H9 (cell line): ENCODE results near the gene GPR157. TPM values are rescaled to one million over a fixed set of nuclear protein-coding genes. Genes with fewer than 3 reads are reported as not detected.

ENCODE experiments used
- DNase-seq: peaks from one replicate; pipeline ENCODE4 v3.0.0-alpha.2; 2017
- H2AFZ ChIP-seq: one replicate; pipeline ENCODE4 v1.6.1; 2013; ENCODE audit warnings: mild to moderate bottlenecking, low read length, control low read depth, moderate library complexity
- H2AK5ac ChIP-seq: 2 replicates; pipeline ENCODE4 v1.6.1; 2013; ENCODE audit warnings: low read length, control low read depth, mixed read lengths; ENCODE audit not compliant: insufficient read length
- H2BK120ac ChIP-seq: one replicate; pipeline ENCODE4 v1.6.1; 2013; ENCODE audit warnings: low read depth, mild to moderate bottlenecking, low read length, control low read depth, inconsistent platforms; ENCODE audit not compliant: poor library complexity, severe bottlenecking
- H2BK12ac ChIP-seq: 2 replicates; pipeline ENCODE4 v1.6.1; 2013; ENCODE audit warnings: low read length, control low read depth, mixed read lengths, low read depth; ENCODE audit not compliant: insufficient read length
- H2BK15ac ChIP-seq: 2 replicates; pipeline ENCODE4 v1.6.1; 2013; ENCODE audit warnings: low read depth, low read length, control low read depth
- H2BK20ac ChIP-seq: one replicate; pipeline ENCODE4 v1.6.1; 2013; ENCODE audit warnings: low read depth, mild to moderate bottlenecking, low read length, control low read depth, inconsistent platforms; ENCODE audit not compliant: poor library complexity, severe bottlenecking
- H2BK5ac ChIP-seq: 2 replicates; pipeline ENCODE4 v1.6.1; 2013; ENCODE audit warnings: low read length, control low read depth, mixed read lengths; ENCODE audit not compliant: insufficient read length
- H3K14ac ChIP-seq: 2 replicates; pipeline ENCODE4 v1.6.1; 2013; ENCODE audit warnings: low read length, control low read depth; ENCODE audit not compliant: insufficient read depth
- H3K18ac ChIP-seq: 2 replicates; pipeline ENCODE4 v1.6.1; 2013; ENCODE audit warnings: low read depth, mild to moderate bottlenecking, mixed read lengths, low read length, control low read depth; ENCODE audit not compliant: insufficient read length
- H3K23ac ChIP-seq: 2 replicates; pipeline ENCODE4 v1.6.1; 2013; ENCODE audit warnings: low read length, control low read depth, mixed read lengths, low read depth; ENCODE audit not compliant: insufficient read length
- H3K23me2 ChIP-seq: 2 replicates; pipeline ENCODE4 v1.6.1; 2013; ENCODE audit warnings: low read depth, mild to moderate bottlenecking, mixed read lengths, low read length, control low read depth; ENCODE audit not compliant: insufficient read length, poor library complexity, severe bottlenecking
- H3K27ac ChIP-seq: 2 replicates; pipeline ENCODE4 v1.5.1; 2013; ENCODE audit warnings: low read length, control low read depth, mixed read lengths, low read depth; ENCODE audit not compliant: insufficient read length
- H3K27me3 ChIP-seq: 2 replicates; pipeline ENCODE4 v1.6.1; 2013; ENCODE audit warnings: low read length, control low read depth, inconsistent platforms; ENCODE audit not compliant: insufficient read depth
- H3K4ac ChIP-seq: 2 replicates; pipeline ENCODE4 v1.6.1; 2013; ENCODE audit warnings: low read depth, mild to moderate bottlenecking, control low read depth, inconsistent platforms, low read length, moderate library complexity
- H3K4me1 ChIP-seq: 2 replicates; pipeline ENCODE4 v1.6.1; 2013; ENCODE audit warnings: low read length, control low read depth, inconsistent platforms; ENCODE audit not compliant: insufficient read depth
- H3K4me2 ChIP-seq: 2 replicates; pipeline ENCODE4 v1.6.1; 2013; ENCODE audit warnings: low read length, control low read depth, mixed read lengths; ENCODE audit not compliant: insufficient read length, insufficient read depth
- H3K56ac ChIP-seq: 2 replicates; pipeline ENCODE4 v1.6.1; 2013; ENCODE audit warnings: low read depth, mild to moderate bottlenecking, mixed read lengths, low read length, control low read depth; ENCODE audit not compliant: insufficient read length
- H3K79me1 ChIP-seq: 2 replicates; pipeline ENCODE4 v1.6.1; 2013; ENCODE audit warnings: low read depth, mild to moderate bottlenecking, moderate library complexity, low read length, control low read depth, inconsistent platforms; ENCODE audit not compliant: insufficient read depth, poor library complexity, severe bottlenecking
- H3K79me2 ChIP-seq: 2 replicates; pipeline ENCODE4 v1.6.1; 2013; ENCODE audit warnings: low read length, control low read depth, inconsistent platforms; ENCODE audit not compliant: insufficient read depth
- H3K9ac ChIP-seq: 2 replicates; pipeline ENCODE4 v1.6.1; 2013; ENCODE audit warnings: low read length, control low read depth, mixed read lengths; ENCODE audit not compliant: insufficient read length; ENCODE audit errors: extremely low read depth
- H3K9me3 ChIP-seq: one replicate; pipeline ENCODE4 v1.6.1; 2013; ENCODE audit warnings: low read depth, low read length, inconsistent platforms; ENCODE audit not compliant: control insufficient read depth
- H3T11ph ChIP-seq: one replicate; pipeline ENCODE4 v1.6.1; 2013; ENCODE audit warnings: mild to moderate bottlenecking, low read length, control low read depth, inconsistent platforms
- H4K20me1 ChIP-seq: one replicate; pipeline ENCODE4 v1.6.1; 2013; ENCODE audit not compliant: control insufficient read depth, insufficient read length, insufficient read depth
- H4K5ac ChIP-seq: 2 replicates; pipeline ENCODE4 v1.6.1; 2013; ENCODE audit warnings: low read depth, mild to moderate bottlenecking, mixed read lengths, low read length, control low read depth; ENCODE audit not compliant: insufficient read length
- H4K8ac ChIP-seq: replicated peaks from 2 replicates; pipeline ENCODE4 v1.6.1; 2013; ENCODE audit warnings: low read length, control low read depth, mixed read lengths, low read depth; ENCODE audit not compliant: insufficient read length
- H4K91ac ChIP-seq: 2 replicates; pipeline ENCODE4 v1.6.1; 2013; ENCODE audit warnings: low read depth, mild to moderate bottlenecking, moderate library complexity, mixed read lengths, low read length, control low read depth; ENCODE audit not compliant: insufficient read length
- H3K27ac Mint-ChIP-seq, 3 experiments: 2 replicates in 2 of 3; 3 replicates in 1 of 3; pipeline ENCODE4 v1.8.0; 2020 to 2021; ENCODE audit warnings: mixed read lengths in 3 of 3, mild to moderate bottlenecking in 1 of 3, moderate library complexity in 1 of 3
- H3K27me3 Mint-ChIP-seq: 2 replicates; pipeline ENCODE4 v1.8.0; 2021; ENCODE audit warnings: low read depth, mild to moderate bottlenecking, moderate library complexity, mixed read lengths
- H3K36me3 Mint-ChIP-seq, 3 experiments: 2 replicates in 2 of 3; 3 replicates in 1 of 3; pipeline ENCODE4 v1.8.0; 2020 to 2021; ENCODE audit warnings: low read depth in 3 of 3, mixed read lengths in 3 of 3; ENCODE audit not compliant: insufficient read depth in 1 of 3
- H3K4me1 Mint-ChIP-seq, 2 experiments: 2 replicates each; pipeline ENCODE4 v1.8.0; 2020; ENCODE audit warnings: mixed read lengths in 2 of 2
- H3K4me3 Mint-ChIP-seq, 2 experiments: 2 replicates in 1 of 2; 3 replicates in 1 of 2; pipeline ENCODE4 v1.8.0; 2020 to 2021; ENCODE audit warnings: mild to moderate bottlenecking in 2 of 2, mixed read lengths in 2 of 2, moderate library complexity in 1 of 2
- H3K9me3 Mint-ChIP-seq, 2 experiments: 2 replicates in 1 of 2; 3 replicates in 1 of 2; pipeline ENCODE4 v1.8.0; 2020; ENCODE audit warnings: mild to moderate bottlenecking in 2 of 2, mixed read lengths in 2 of 2, moderate library complexity in 1 of 2
- CTCF ChIP-seq: fragments of 200-600 bp; sonication (generic); conservative IDR thresholded peaks from 3 replicates; pipeline ENCODE4 v1.8.0; 2021; ENCODE audit warnings: antibody characterized with exemption, mild to moderate bottlenecking
- WGBS: extraction: QIAGEN DNeasy Blood & Tissue Kit; methylation state at CpG from one replicate; pipeline ENCODE4 v1.1.7; 2013; ENCODE audit warnings: missing lambda C conversion rate, low lambda C conversion rate, mixed read lengths; ENCODE audit not compliant: insufficient read length; ENCODE audit errors: extremely low coverage; 5-methylcytosine and 5-hydroxymethylcytosine counted together
- total RNA-seq: library from RNA; stranded (reverse); gene quantifications from 2 replicates; pipeline ENCODE4 v1.2.1, GENCODE V29; 2021

The GPR157 gene
- total RNA-seq, 1 experiment from 2014 or later = 3.8 TPM

GRCh38 chr1:9108056-9108665 is 20.7 kb downstream of the GPR157 start:
- 0 out of 5 replicates have a peak, but pooled peaks cover 0 to 2% of the 10 kb centered on the region in 2 experiments for H3K9me3 Mint-ChIP-seq
- Histone ChIP-seq H3K18ac (no peak overlapping the region), H4K91ac (no peak overlapping the region), H2AK5ac (no peak overlapping the region), H3K79me1 (no peaks in the 10 kb centered on the region), H4K8ac (no peak overlapping the region), H2BK15ac (no peak overlapping the region), H3K14ac (no peak overlapping the region), H3K23ac (no peak overlapping the region), H3K56ac (no peak overlapping the region), H3K23me2 (no peaks in the 10 kb centered on the region), H3K27ac (no peak overlapping the region), H2AFZ (no peak overlapping the region), H4K5ac (no peak overlapping the region), H3K4me1 (no peaks in the 10 kb centered on the region), H3K27me3 (no peaks in the 10 kb centered on the region), H2BK20ac (no peak overlapping the region), H3T11ph (no peak overlapping the region), H3K9me3 (no peaks in the 10 kb centered on the region), H3K79me2 (no peaks in the 10 kb centered on the region), H2BK120ac (no peak overlapping the region), H2BK5ac (no peak overlapping the region), H4K20me1 (no peaks in the 10 kb centered on the region), H3K4me2 (no peak overlapping the region), H3K9ac (no peak overlapping the region), H2BK12ac (no peak overlapping the region), H3K4ac (no peak overlapping the region)
- no peaks in the 10 kb centered on the region; a peak in 1 of 7 replicates for H3K36me3 Mint-ChIP-seq
- no peak overlapping the region for H3K4me3 Mint-ChIP-seq
- no peak overlapping the region; a peak in 1 of 7 replicates for H3K27ac Mint-ChIP-seq
- WGBS = no CpG with 5 or more reads among the region's 12 CpGs
- no peak for DNase-seq
- H3K27me3 Mint-ChIP-seq = peaks cover 2% of the 10 kb centered on the region; the same call in 1 of the 2 replicates
- H3K4me1 Mint-ChIP-seq = peaks cover 0 to 9% of the 10 kb centered on the region in 2 experiments; a peak in 2 of 4 replicates
- no peak for TF ChIP-seq CTCF
